ENCODE data around the gene INSL3. TPM values are rescaled to one million over a fixed set of nuclear protein-coding genes. Genes with fewer than 3 reads are reported as not detected.
"Not testable (repeated sequence)": the region's sequence is repeated elsewhere in the genome, so short reads cannot be mapped to it uniquely, and the experiment has no call there.

The INSL3 gene
- total RNA-seq, 4 donors from 2014 or later = 2.7 TPM; not detected in 3

GRCh38 chr19:17790059-17790780 lies 31.1 kb downstream of the INSL3 start:
- TF ChIP-seq CTCF (IDR thresholded peaks at IDR 0.05) = no peak
- DNase-seq (ENCODE audit: low spot score) (no peak), ATAC-seq (ENCODE audit: low FRiP score) (no peak)

- ATAC-seq (ENCODE audit: low FRiP score) = no peak
- DNase-seq (ENCODE audit: low spot score) = no peak
- TF ChIP-seq CTCF (IDR thresholded peaks at IDR 0.05) = no peak
These were observed 32.7 kb downstream of the INSL3 start for GRCh38 chr19:17788632-17789031.

- no peak for TF ChIP-seq CTCF (IDR thresholded peaks at IDR 0.05)
- peak; percentile 24 for ATAC-seq (ENCODE audit: low FRiP score)
- DNase-seq (ENCODE audit: low spot score) = no peak
These were observed 33.9 kb downstream of the INSL3 start for GRCh38 chr19:17787274-17787913.

GRCh38 chr19:17784201-17785008 lies 36.9 kb downstream of the INSL3 start:
- ATAC-seq (ENCODE audit: low FRiP score) (peak; percentile 32), DNase-seq (ENCODE audit: low spot score) (peak; percentile 49)
- TF ChIP-seq CTCF (IDR thresholded peaks at IDR 0.05) = peak in 2 of 3 donors; percentile 41 to 43

GRCh38 chr19:17783721-17784120 lies 37.6 kb downstream of the INSL3 start:
- DNase-seq (ENCODE audit: low spot score); ATAC-seq (ENCODE audit: low FRiP score): not testable (repeated sequence)

- no peak for ATAC-seq (ENCODE audit: low FRiP score)
- TF ChIP-seq CTCF (IDR thresholded peaks at IDR 0.05) = no peak
- DNase-seq (ENCODE audit: low spot score) = no peak
These were observed 40.5 kb downstream of the INSL3 start for GRCh38 chr19:17780781-17781180.

All from omental fat pad (tissue), 4 donors.